Keratinocyte (primary cell): Measurements from ENCODE around the gene UGP2. TPM values are rescaled to one million over a fixed set of nuclear protein-coding genes. Genes with fewer than 3 reads are reported as not detected.

Source experiments
- DNase-seq: peaks from one replicate; pipeline ENCODE4 v3.0.0-alpha.2; 2011; ENCODE audit warnings: low read depth, missing footprints, low spot score
- FAIRE-seq: peaks from 2 replicates; lab custom pipeline; 2011; peaks lifted over from hg19 to GRCh38; lab: Jason Lieb, UNC
- H2AFZ ChIP-seq: 2 replicates; pipeline ENCODE4 v1.6.0; 2012; ENCODE audit warnings: low read length, control low read depth, inconsistent platforms; ENCODE audit not compliant: control insufficient read depth
- H3K27ac ChIP-seq: 2 replicates; pipeline ENCODE4 v1.5.1; 2011; ENCODE audit warnings: low read length; ENCODE audit not compliant: control insufficient read depth, insufficient read depth
- H3K27me3 ChIP-seq: 3 replicates; pipeline ENCODE4 v1.6.0; 2011; ENCODE audit warnings: low read length; ENCODE audit not compliant: control insufficient read depth, insufficient read depth; ENCODE audit errors: extremely low read depth
- H3K36me3 ChIP-seq, 2 experiments: 2 replicates in 1 of 2; 3 replicates in 1 of 2; pipeline ENCODE4 v1.5.1; 2011; ENCODE audit warnings: low read length in 2 of 2, mild to moderate bottlenecking in 1 of 2; ENCODE audit not compliant: control insufficient read depth in 2 of 2, insufficient read depth in 2 of 2; ENCODE audit errors: extremely low read depth in 1 of 2
- H3K4me1 ChIP-seq: 3 replicates; pipeline ENCODE4 v1.5.1; 2011; ENCODE audit warnings: low read length; ENCODE audit not compliant: control insufficient read depth, insufficient read depth; ENCODE audit errors: extremely low read depth
- H3K4me2 ChIP-seq: 3 replicates; pipeline ENCODE4 v1.6.0; 2011; ENCODE audit warnings: low read depth, low read length; ENCODE audit not compliant: control insufficient read depth, insufficient read depth; ENCODE audit errors: extremely low read depth
- H3K4me3 ChIP-seq, 3 experiments: fragments of 200-600 bp in 1 of 3; sonication (generic) in 1 of 3; 2 replicates in 2 of 3; 3 replicates in 1 of 3; pipeline ENCODE4 v1.5.1; 2011 to 2016; ENCODE audit warnings: low read length in 3 of 3, mild to moderate bottlenecking in 3 of 3, control low read depth in 2 of 3, inconsistent platforms in 1 of 3, low read depth in 1 of 3, mixed read lengths in 1 of 3, mixed run types in 1 of 3, moderate library complexity in 1 of 3; ENCODE audit not compliant: control insufficient read depth in 2 of 3, insufficient read depth in 2 of 3; ENCODE audit errors: extremely low read depth in 1 of 3
- H3K79me2 ChIP-seq: 2 replicates; pipeline ENCODE4 v1.6.0; 2012; ENCODE audit warnings: low read length; ENCODE audit not compliant: control insufficient read depth, insufficient read depth
- H3K9ac ChIP-seq: 3 replicates; pipeline ENCODE4 v1.6.0; 2011; ENCODE audit warnings: low read length; ENCODE audit not compliant: control insufficient read depth, insufficient read depth; ENCODE audit errors: extremely low read depth
- H3K9me1 ChIP-seq: 3 replicates; pipeline ENCODE4 v1.6.0; 2011; ENCODE audit warnings: low read length; ENCODE audit not compliant: control insufficient read depth, insufficient read depth; ENCODE audit errors: extremely low read depth
- H3K9me3 ChIP-seq: 2 replicates; pipeline ENCODE4 v1.5.1; 2012; ENCODE audit warnings: low read depth, low read length; ENCODE audit not compliant: control insufficient read depth
- H4K20me1 ChIP-seq: 3 replicates; pipeline ENCODE4 v1.6.0; 2011; ENCODE audit warnings: low read length; ENCODE audit not compliant: control insufficient read depth, insufficient read depth; ENCODE audit errors: extremely low read depth
- EZH2 ChIP-seq: IDR thresholded peaks from one replicate; pipeline ENCODE4 v1.6.1; 2012; ENCODE audit warnings: inconsistent platforms, mild to moderate bottlenecking, low read length, moderate library complexity
- dilution Hi-C: fragments of 300-500 bp; cut with MboI; formaldehyde crosslinking; loops from one replicate; pipeline ENCODE4 v1.7.0; 2020; ENCODE audit warnings: low sequenced_read_pairs; ENCODE audit not compliant: extremely low pct_ligation_motif_present
- polyA plus RNA-seq, 5 experiments: library from polyadenylated mRNA; depleted of rRNA in 3 of 5; stranded (reverse) in 3 of 5; stranded (forward) in 1 of 5; unstranded in 1 of 5; fragments of >200 nt; gene quantifications; 1 replicate in 1 of 5; 2 replicates in 3 of 5; 3 replicates in 1 of 5; pipeline versions ENCODE4 v1.2.1 to v1.2.3, GENCODE V29; 2011 to 2012; ENCODE audit warnings: missing spikeins in 2 of 5, low read depth in 1 of 5, low replicate concordance in 1 of 5
- TF ChIP-seq, protein P1 (sequence below), 3 experiments: IDR thresholded peaks in 1 of 3; conservative IDR thresholded peaks in 1 of 3; optimal IDR thresholded peaks in 1 of 3; 2 replicates in 2 of 3; 3 replicates in 1 of 3; pipeline versions ENCODE3 to v1.5.1; 2011; ENCODE audit warnings: low read length in 3 of 3, mild to moderate bottlenecking in 3 of 3, moderate library complexity in 2 of 3, control low read depth in 1 of 3, inconsistent platforms in 1 of 3; ENCODE audit not compliant: insufficient read depth in 2 of 3; ENCODE audit errors: extremely low read depth in 1 of 3

Gene UGP2
- polyA plus RNA-seq, 1 donor (not counting 4 experiments of a cell fraction or from before 2014, with no cell fraction given) = 260 TPM

DNA sequence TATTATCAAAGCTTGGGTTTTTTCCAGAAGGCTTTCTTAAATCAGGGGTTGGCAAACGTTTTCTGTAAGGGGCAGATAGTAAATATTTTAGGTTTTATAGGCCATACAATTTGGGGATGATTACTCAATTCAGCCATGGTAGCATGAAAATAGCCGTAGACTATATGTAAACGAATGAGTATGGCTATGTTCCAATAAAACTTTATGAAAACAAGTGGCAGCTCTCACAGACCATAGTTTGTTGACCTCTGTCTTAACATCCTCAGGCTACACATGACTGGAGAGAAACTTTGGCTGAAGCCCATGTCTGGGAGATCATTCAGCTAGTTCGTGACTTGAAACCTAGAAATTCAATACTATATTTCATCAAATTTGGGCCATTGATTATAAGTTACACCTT, 30.2 kb downstream of the UGP2 start:
- Histone ChIP-seq H3K9me3 (peaks cover 3% of the 10 kb centered on the region), H4K20me1 (no peaks in the 10 kb centered on the region), H3K4me1 (peaks cover 37% of the 10 kb centered on the region), H3K27me3 (no peaks in the 10 kb centered on the region), H2AFZ (no peak overlapping the region), H3K36me3 (peaks cover 2 to 9% of the 10 kb centered on the region in 2 experiments), H3K4me2 (no peak overlapping the region), H3K9ac (no peak overlapping the region), H3K9me1 (no peaks in the 10 kb centered on the region), H3K4me3 (no peak overlapping the region), H3K27ac (no peak overlapping the region), H3K79me2 (peaks cover 32% of the 10 kb centered on the region)
- dilution Hi-C loops = no loop called here
- DNase-seq = no peak
- TF ChIP-seq, protein P1, sequence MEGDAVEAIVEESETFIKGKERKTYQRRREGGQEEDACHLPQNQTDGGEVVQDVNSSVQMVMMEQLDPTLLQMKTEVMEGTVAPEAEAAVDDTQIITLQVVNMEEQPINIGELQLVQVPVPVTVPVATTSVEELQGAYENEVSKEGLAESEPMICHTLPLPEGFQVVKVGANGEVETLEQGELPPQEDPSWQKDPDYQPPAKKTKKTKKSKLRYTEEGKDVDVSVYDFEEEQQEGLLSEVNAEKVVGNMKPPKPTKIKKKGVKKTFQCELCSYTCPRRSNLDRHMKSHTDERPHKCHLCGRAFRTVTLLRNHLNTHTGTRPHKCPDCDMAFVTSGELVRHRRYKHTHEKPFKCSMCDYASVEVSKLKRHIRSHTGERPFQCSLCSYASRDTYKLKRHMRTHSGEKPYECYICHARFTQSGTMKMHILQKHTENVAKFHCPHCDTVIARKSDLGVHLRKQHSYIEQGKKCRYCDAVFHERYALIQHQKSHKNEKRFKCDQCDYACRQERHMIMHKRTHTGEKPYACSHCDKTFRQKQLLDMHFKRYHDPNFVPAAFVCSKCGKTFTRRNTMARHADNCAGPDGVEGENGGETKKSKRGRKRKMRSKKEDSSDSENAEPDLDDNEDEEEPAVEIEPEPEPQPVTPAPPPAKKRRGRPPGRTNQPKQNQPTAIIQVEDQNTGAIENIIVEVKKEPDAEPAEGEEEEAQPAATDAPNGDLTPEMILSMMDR (optimal IDR thresholded peaks at IDR 0.05 in 1 of 3, IDR thresholded peaks at IDR 0.05 in 1 of 3, conservative IDR thresholded peaks at IDR 0.05 in 1 of 3; ENCODE audit: extremely low read depth in 1 of 3, insufficient read depth in 2 of 3, low read length in 3 of 3) = no peak
- TF ChIP-seq EZH2 = no peak
- FAIRE-seq = no peak

DNA sequence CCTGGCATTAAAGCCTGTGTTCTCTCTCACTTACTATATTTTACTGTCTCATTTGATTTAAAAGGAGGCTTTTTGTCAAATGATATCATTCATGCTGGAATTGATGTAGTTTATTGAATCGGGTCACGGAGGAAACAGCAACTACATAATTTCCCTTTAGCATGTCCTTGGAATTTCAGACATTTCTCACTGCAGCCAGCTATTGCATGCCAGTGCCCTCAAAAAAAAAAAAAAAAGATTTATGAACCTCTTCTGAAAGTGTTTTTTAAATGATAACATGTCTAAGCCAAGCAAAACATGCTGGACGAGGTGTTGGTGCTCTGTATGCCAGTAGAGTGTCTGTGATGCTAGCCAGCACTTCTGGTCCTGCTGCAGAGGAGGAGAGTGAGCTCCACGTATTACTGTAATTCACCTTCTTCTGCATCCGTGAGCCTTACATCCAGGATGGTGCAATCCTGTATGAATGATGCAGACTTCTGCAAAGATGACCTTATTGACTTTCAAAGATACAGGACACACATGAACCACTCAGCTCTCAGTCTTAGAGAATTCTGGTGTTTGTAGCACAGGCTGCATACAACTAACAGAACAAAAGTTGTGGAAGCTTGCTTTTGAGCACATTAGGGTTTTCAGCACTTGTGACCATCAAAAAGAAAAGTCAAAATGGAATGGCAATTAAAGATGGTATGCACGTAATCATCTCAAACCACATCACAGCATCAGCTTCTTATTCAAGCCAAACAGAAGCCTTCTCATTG, 31.1 kb downstream of the UGP2 start:
- Histone ChIP-seq H3K9me1 (no peaks in the 10 kb centered on the region), H3K27ac (no peak overlapping the region), H3K4me3 (no peak overlapping the region), H3K4me2 (no peak overlapping the region), H3K9ac (no peak overlapping the region), H2AFZ (no peak overlapping the region), H3K36me3 (peaks cover 2 to 9% of the 10 kb centered on the region in 2 experiments), H3K9me3 (peaks cover 3% of the 10 kb centered on the region), H3K27me3 (no peaks in the 10 kb centered on the region), H3K79me2 (peaks cover 36% of the 10 kb centered on the region), H3K4me1 (peaks cover 31% of the 10 kb centered on the region), H4K20me1 (no peaks in the 10 kb centered on the region)
- DNase-seq (no peak), FAIRE-seq (no peak)
- TF ChIP-seq, protein P1 (optimal IDR thresholded peaks at IDR 0.05 in 1 of 3, IDR thresholded peaks at IDR 0.05 in 1 of 3, conservative IDR thresholded peaks at IDR 0.05 in 1 of 3; ENCODE audit: extremely low read depth in 1 of 3, insufficient read depth in 2 of 3, low read length in 3 of 3) = no peak
- no peak for TF ChIP-seq EZH2
- dilution Hi-C loops = no loop called here
